HAP-1 (cell line): ENCODE measurements around the gene MBIP.

Experiments used
- DNase-seq, 2 experiments: peaks; one replicate each; pipeline ENCODE4 v3.0.0-alpha.2; 2016 to 2020; ENCODE audit warnings: low spot score in 2 of 2
- H3K27me3 ChIP-seq: fragments of 250-450 bp; sonication (Bioruptor Pico); 2 replicates; pipeline ENCODE4 v1.5.1; 2020; ENCODE audit warnings: low read depth, mild to moderate bottlenecking, moderate library complexity
- H3K36me3 ChIP-seq: fragments of 250-450 bp; sonication (Bioruptor Pico); replicated peaks from 2 replicates; pipeline ENCODE4 v1.5.1; 2020; ENCODE audit warnings: mild to moderate bottlenecking
- H3K4me1 ChIP-seq: fragments of 250-450 bp; sonication (Bioruptor Pico); 2 replicates; pipeline ENCODE4 v1.5.1; 2020; ENCODE audit warnings: mild to moderate bottlenecking
- H3K4me3 ChIP-seq: fragments of 250-450 bp; sonication (Bioruptor Pico); 2 replicates; pipeline ENCODE4 v1.5.1; 2020; ENCODE audit warnings: mild to moderate bottlenecking, moderate library complexity
- H3K9me3 ChIP-seq: fragments of 250-450 bp; sonication (Bioruptor Pico); 2 replicates; pipeline ENCODE4 v1.5.1; 2020; ENCODE audit warnings: mild to moderate bottlenecking, moderate library complexity
- in situ Hi-C: fragments of 300-500 bp; cut with MboI; formaldehyde crosslinking; loops from 3 replicates; pipeline ENCODE4 v1.14.3; 2020; ENCODE audit warnings: low sequenced_read_pairs, inconsistent platforms, mixed read lengths

Gene MBIP

GRCh38 chr14:36300337-36300736 is 20.1 kb downstream of the MBIP start:
- Histone ChIP-seq H3K36me3 (peaks cover 57% of the 10 kb centered on the region), H3K9me3 (no peaks in the 10 kb centered on the region), H3K4me3 (no peak overlapping the region), H3K27me3 (no peaks in the 10 kb centered on the region), H3K4me1 (peaks cover 6% of the 10 kb centered on the region)
- DNase-seq, result no peak
- in situ Hi-C loops, result no loop called here

GRCh38 chr14:36295642-36296627 is 24.5 kb downstream of the MBIP start:
- Histone ChIP-seq H3K27me3 (no peaks in the 10 kb centered on the region), H3K4me1 (peaks cover 13% of the 10 kb centered on the region), H3K4me3 (no peak overlapping the region), H3K36me3 (peaks cover 32% of the 10 kb centered on the region), H3K9me3 (no peaks in the 10 kb centered on the region)
- peak; percentile 17 to 22 for DNase-seq
- in situ Hi-C loops, result no loop called here

- H3K36me3 ChIP-seq, result peaks cover 24% of the 10 kb centered on the region
- H3K9me3 ChIP-seq, result no peaks in the 10 kb centered on the region
- in situ Hi-C loops, result no loop called here
These were observed 25.9 kb downstream of the MBIP start for GRCh38 chr14:36294543-36294942.

DNA sequence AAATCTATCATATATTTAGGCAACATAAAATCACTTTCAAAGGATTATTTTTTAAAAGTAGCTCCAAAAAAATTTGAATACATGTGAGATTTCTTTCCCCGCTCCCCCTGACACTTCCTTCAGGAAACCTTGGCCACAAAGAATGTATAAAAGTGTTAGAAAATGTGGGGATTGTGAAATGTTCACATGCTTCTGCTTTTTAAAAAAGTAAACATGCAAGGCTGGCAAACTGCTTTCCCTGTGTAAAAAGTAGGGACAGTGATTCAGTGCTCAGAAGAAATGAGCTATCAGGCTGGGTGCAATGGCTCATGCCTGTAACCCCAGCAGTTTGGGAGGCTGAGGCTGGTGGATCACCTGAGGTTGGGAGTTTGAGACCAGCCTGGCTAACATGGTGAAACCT is 26.6 kb downstream of the MBIP start:
- H3K4me1 ChIP-seq, result peaks cover 20% of the 10 kb centered on the region
- no peak for DNase-seq
- H3K9me3 ChIP-seq, result no peaks in the 10 kb centered on the region
- H3K27me3 ChIP-seq, result no peaks in the 10 kb centered on the region
- no peak overlapping the region for H3K4me3 ChIP-seq
- in situ Hi-C loops, result no loop called here
- peaks cover 20% of the 10 kb centered on the region for H3K36me3 ChIP-seq

More at GRCh38 chr14:36294543-36294942, 25.9 kb downstream of the MBIP start:
- no peak overlapping the region for H3K4me3 ChIP-seq
- H3K4me1 ChIP-seq, result peaks cover 20% of the 10 kb centered on the region
- H3K27me3 ChIP-seq, result no peaks in the 10 kb centered on the region
- DNase-seq, result no peak

DNA sequence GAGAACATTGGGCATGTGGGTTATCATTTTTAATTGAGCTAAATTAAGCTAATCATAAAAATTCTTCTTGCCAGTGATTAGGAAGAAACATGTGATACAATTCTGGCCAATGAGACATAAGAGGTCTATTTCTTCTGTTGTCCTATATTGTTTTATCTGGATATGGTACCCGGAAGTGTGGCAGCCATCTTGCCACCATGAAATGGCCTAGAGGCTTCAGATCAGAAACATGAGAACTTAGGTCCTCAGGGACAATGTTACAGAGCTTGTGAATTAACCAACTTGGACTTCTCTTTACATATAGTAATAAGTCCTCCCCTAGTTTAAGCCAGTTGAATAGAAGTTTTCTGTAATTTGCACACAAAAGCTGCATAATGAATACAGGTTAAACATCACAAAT is 30.5 kb downstream of the MBIP start:
- Histone ChIP-seq H3K27me3 (no peaks in the 10 kb centered on the region), H3K4me3 (no peak overlapping the region), H3K9me3 (no peaks in the 10 kb centered on the region), H3K36me3 (no peaks in the 10 kb centered on the region), H3K4me1 (peaks cover 13% of the 10 kb centered on the region; the same call in 1 of the 2 replicates)
- DNase-seq, result no peak
- in situ Hi-C loops, result no loop called here

- no peak for DNase-seq
- in situ Hi-C loops, result no loop called here
- Histone ChIP-seq H3K4me1 (peaks cover 21% of the 10 kb centered on the region), H3K4me3 (no peak overlapping the region), H3K9me3 (no peaks in the 10 kb centered on the region), H3K27me3 (no peaks in the 10 kb centered on the region), H3K36me3 (no peaks in the 10 kb centered on the region)
These were observed 31.9 kb downstream of the MBIP start for GRCh38 chr14:36288496-36288895.

GRCh38 chr14:36284971-36285595 is 35.4 kb downstream of the MBIP start:
- Histone ChIP-seq H3K27me3 (no peaks in the 10 kb centered on the region), H3K4me3 (no peak overlapping the region), H3K9me3 (no peaks in the 10 kb centered on the region), H3K36me3 (no peaks in the 10 kb centered on the region), H3K4me1 (peaks cover 44% of the 10 kb centered on the region)
- no peak for DNase-seq
- in situ Hi-C loops, result no loop called here

DNA sequence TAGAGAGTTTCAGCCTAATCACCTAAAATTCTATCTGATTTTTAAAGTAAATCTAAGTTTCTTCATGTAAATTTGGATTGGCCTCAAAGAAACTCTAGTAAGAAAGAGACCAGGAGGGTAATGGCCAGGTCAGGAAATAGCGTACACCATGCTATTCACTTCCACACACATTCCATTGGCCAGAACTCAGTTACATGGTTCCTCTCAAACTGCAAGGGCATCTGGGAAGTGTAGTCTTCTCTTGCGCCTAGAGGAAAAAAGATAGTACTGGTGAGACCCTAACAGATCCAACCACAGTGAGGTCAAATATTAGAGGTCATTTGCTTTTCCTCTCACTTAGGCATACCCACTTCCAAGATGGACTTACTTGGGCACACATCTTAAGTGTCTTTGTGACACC is 39.1 kb downstream of the MBIP start:
- Histone ChIP-seq H3K4me3 (no peak overlapping the region), H3K4me1 (peaks cover 55% of the 10 kb centered on the region), H3K36me3 (no peaks in the 10 kb centered on the region), H3K9me3 (no peaks in the 10 kb centered on the region), H3K27me3 (no peaks in the 10 kb centered on the region)
- DNase-seq, result peak; percentile 55 to 75
- in situ Hi-C loops, result no loop called here

- peaks cover 55% of the 10 kb centered on the region for H3K4me1 ChIP-seq
- in situ Hi-C loops, result no loop called here
- H3K9me3 ChIP-seq, result no peaks in the 10 kb centered on the region
- no peaks in the 10 kb centered on the region for H3K36me3 ChIP-seq
- no peaks in the 10 kb centered on the region for H3K27me3 ChIP-seq
- DNase-seq, result peak; percentile 80 to 98
- no peak overlapping the region for H3K4me3 ChIP-seq
These were observed 40.9 kb downstream of the MBIP start for GRCh38 chr14:36279306-36280190.

GRCh38 chr14:36275741-36276140 is 44.7 kb downstream of the MBIP start:
- in situ Hi-C loops, result no loop called here
- H3K4me3 ChIP-seq, result no peak overlapping the region
- H3K9me3 ChIP-seq, result no peaks in the 10 kb centered on the region
- H3K27me3 ChIP-seq, result no peaks in the 10 kb centered on the region
- DNase-seq, result no peak
- H3K36me3 ChIP-seq, result no peaks in the 10 kb centered on the region
- peaks cover 20% of the 10 kb centered on the region for H3K4me1 ChIP-seq

DNA sequence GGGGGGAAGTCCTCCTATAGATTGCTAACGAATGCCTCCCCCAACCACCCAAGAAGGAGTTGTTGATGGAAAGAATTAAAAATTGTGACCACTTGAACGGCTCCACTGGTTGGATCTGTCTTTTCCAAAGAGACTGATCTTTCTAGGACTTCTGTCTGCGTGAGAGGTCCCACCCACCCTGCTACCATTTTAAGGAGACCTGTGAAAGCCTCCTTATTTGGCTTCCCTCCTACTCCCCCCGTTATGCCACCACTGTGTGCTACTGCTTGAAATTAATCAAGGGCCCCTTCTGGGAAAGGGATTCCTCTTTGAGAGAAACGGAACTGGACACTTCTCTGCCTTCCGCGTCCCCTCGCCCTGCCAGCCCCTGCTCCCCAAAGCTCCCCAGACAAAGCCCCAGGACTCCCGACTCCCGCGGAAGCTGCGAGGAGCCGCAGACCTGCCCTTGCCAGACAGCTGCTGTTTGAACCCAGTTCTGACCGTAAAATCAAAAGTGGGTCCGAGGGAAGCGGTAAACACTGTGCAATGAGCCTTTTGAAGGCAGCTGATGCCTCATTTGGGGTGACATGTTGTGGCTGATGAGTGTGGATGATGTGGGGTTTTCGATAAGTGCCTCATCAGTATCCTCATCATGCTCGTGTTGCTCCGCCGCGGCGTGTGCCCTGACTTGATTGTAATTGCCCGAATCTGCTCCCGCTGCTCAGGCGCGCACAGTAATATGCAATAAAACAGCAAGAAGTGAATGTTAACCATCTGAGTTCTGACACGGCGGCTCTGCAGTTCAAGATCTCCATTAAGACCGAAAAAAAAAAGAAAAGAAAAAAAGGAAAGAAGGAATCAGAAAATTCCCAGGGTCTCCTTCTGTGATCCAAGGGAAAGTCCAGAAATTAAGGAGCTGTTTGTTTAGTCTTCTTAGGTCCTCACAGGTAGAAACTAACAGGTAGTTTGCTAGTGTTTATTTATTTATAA is 48.2 kb downstream of the MBIP start:
- H3K36me3 ChIP-seq, result no peaks in the 10 kb centered on the region
- H3K27me3 ChIP-seq, result no peaks in the 10 kb centered on the region
- peaks cover 27% of the 10 kb centered on the region for H3K4me1 ChIP-seq
- DNase-seq, result no peak
- no peaks in the 10 kb centered on the region for H3K9me3 ChIP-seq
- in situ Hi-C loops, result no loop called here
- H3K4me3 ChIP-seq, result no peak overlapping the region

GRCh38 chr14:36271222-36271621 is 49.2 kb downstream of the MBIP start:
- Histone ChIP-seq H3K4me1 (peaks cover 27% of the 10 kb centered on the region), H3K4me3 (no peak overlapping the region)

DNA sequence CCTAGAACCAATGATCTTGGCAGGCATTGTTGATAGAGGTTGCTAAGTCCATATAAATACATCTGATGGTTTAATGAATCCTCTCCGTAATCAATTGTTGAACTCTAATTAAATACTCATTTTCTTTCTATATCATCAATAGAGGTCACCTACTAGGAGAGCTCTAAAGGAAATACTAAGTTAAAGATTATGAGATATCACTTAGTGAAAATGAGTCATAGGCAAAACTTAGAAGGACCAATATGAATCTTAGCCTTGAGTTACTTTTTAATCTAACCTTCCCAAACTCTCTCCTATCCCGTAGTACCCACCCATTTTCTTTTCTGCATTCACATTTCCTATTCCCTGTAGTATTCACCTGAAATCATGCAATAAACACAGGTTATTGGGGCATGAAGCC is 50.2 kb downstream of the MBIP start:
- Histone ChIP-seq H3K36me3 (no peaks in the 10 kb centered on the region), H3K4me3 (no peak overlapping the region), H3K27me3 (no peaks in the 10 kb centered on the region), H3K9me3 (no peaks in the 10 kb centered on the region), H3K4me1 (peaks cover 27% of the 10 kb centered on the region)
- no peak for DNase-seq
- in situ Hi-C loops, result no loop called here

More at GRCh38 chr14:36271222-36271621, 49.2 kb downstream of the MBIP start:
- no peaks in the 10 kb centered on the region for H3K27me3 ChIP-seq
- no peaks in the 10 kb centered on the region for H3K9me3 ChIP-seq
- in situ Hi-C loops, result no loop called here
- no peak for DNase-seq
- H3K36me3 ChIP-seq, result no peaks in the 10 kb centered on the region
